ENCODE data around the gene SRGAP2C. TPM values are rescaled to one million over a fixed set of nuclear protein-coding genes. Genes with fewer than 3 reads are reported as not detected.
"Not testable (repeated sequence)": the region's sequence is repeated elsewhere in the genome, so short reads cannot be mapped to it uniquely, and the experiment has no call there.

SRGAP2C gene
- total RNA-seq, 1 donor from 2014 or later, result 34.2 TPM

- not testable (repeated sequence) for H3K4me1 Mint-ChIP-seq (ENCODE audit: low read depth); H3K27me3 Mint-ChIP-seq (ENCODE audit: low read depth); DNase-seq (ENCODE audit: low spot score); H3K36me3 Mint-ChIP-seq (ENCODE audit: low read depth); H3K4me3 Mint-ChIP-seq (ENCODE audit: unreplicated experiment); H3K27ac Mint-ChIP-seq (ENCODE audit: unreplicated experiment); H3K9me3 Mint-ChIP-seq (ENCODE audit: low read depth)
Observed at GRCh38 chr1:121278777-121279547, 94.2 kb downstream of the SRGAP2C start.

- H3K27ac Mint-ChIP-seq (ENCODE audit: unreplicated experiment); H3K4me1 Mint-ChIP-seq (ENCODE audit: low read depth); H3K4me3 Mint-ChIP-seq (ENCODE audit: unreplicated experiment); H3K27me3 Mint-ChIP-seq (ENCODE audit: low read depth); H3K9me3 Mint-ChIP-seq (ENCODE audit: low read depth); H3K36me3 Mint-ChIP-seq (ENCODE audit: low read depth); DNase-seq (ENCODE audit: low spot score): not testable (repeated sequence)
Observed at GRCh38 chr1:121279548-121279898, 94.7 kb downstream of the SRGAP2C start.

DNA sequence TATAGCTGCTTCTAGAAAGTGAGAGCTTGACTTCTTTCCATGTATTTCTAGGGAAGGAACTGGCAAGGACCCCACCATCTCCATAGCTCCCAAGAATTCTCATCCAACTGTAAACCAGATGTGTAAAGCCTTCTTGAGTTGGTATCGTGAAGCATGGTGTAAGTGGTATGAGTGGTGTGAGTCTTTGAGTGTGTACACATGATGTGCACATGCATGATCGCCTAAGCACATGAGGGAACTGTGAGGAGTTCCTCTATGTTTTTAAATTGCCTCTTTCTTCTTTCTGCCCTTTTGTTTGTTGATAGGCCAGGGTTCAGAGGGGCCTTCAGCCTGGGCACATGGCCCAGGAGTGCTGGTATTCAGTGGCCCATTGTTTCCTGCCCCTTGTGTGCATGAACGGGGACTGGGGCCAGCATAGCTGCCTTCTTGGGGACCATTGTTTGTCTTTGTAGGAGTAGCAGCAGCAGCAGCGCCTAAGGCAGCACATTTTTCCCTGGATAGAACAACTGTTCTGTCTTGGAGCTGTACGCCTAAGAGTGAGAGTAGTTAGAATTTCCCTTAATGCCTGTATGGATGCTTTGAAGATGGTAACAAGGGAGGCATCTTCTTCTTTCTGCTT, 96.0 kb downstream of the SRGAP2C start:
- H3K4me3 Mint-ChIP-seq (ENCODE audit: unreplicated experiment); H3K36me3 Mint-ChIP-seq (ENCODE audit: low read depth); DNase-seq (ENCODE audit: low spot score); H3K27me3 Mint-ChIP-seq (ENCODE audit: low read depth); H3K27ac Mint-ChIP-seq (ENCODE audit: unreplicated experiment); H3K9me3 Mint-ChIP-seq (ENCODE audit: low read depth); H3K4me1 Mint-ChIP-seq (ENCODE audit: low read depth): not testable (repeated sequence)

GRCh38 chr1:121281480-121281879, 96.7 kb downstream of the SRGAP2C start:
- not testable (repeated sequence) for H3K36me3 Mint-ChIP-seq (ENCODE audit: low read depth); H3K9me3 Mint-ChIP-seq (ENCODE audit: low read depth); DNase-seq (ENCODE audit: low spot score); H3K4me1 Mint-ChIP-seq (ENCODE audit: low read depth); H3K4me3 Mint-ChIP-seq (ENCODE audit: unreplicated experiment); H3K27me3 Mint-ChIP-seq (ENCODE audit: low read depth); H3K27ac Mint-ChIP-seq (ENCODE audit: unreplicated experiment)

DNA sequence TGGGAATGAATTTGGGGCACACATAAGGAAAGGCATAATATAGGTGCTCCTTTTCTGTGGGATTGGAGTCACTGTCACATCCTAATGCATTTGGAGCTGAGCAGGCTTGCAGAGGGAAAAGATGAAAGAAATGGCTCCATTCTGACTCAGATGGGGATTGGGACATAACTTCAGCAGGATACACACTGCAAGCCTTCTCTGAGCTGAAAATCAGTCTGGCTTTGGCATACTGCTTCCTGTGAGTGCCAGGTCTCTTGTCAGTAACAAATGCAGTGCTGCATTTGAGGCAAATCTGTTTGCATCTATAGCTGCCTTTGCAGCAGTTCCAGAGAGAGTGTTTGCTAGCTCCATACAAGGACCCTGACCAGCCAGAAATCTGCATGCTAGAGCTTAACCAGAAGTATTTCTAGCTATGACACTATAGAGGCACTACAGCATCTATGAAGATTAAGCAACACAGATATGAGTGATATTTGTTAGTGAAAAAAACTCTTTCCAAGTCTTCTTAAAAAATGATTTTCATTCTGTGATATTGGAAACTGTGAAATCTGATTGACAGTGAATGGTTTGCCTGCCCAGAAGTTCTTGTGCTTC, 98.9 kb downstream of the SRGAP2C start:
- H3K27ac Mint-ChIP-seq (ENCODE audit: unreplicated experiment), result not testable (repeated sequence)

DNA sequence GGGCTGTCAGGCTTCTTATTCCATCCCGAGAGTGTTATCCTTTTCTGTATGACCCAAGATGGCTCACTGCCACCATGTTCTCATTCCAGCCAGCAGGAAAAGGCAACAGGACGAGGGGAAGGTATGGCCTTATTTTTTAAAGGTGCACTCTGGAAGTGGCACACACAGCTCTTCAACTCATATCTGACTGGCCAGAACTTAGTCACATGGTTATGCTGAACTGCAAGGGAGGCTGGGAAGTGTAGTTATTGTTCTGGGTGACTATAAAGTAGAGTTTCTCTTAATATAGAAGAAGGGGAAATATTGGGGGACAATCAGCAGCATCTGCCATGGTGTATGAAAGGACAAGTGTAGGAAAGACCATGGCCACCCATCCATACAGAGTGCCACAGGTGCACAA, 107.8 kb downstream of the SRGAP2C start:
- H3K4me1 Mint-ChIP-seq (ENCODE audit: low read depth); H3K9me3 Mint-ChIP-seq (ENCODE audit: low read depth); DNase-seq (ENCODE audit: low spot score); H3K36me3 Mint-ChIP-seq (ENCODE audit: low read depth); H3K27me3 Mint-ChIP-seq (ENCODE audit: low read depth); H3K4me3 Mint-ChIP-seq (ENCODE audit: unreplicated experiment); H3K27ac Mint-ChIP-seq (ENCODE audit: unreplicated experiment): not testable (repeated sequence)

More for the DNA sequence above, 98.9 kb downstream of the SRGAP2C start:
- not testable (repeated sequence) for H3K9me3 Mint-ChIP-seq (ENCODE audit: low read depth); H3K36me3 Mint-ChIP-seq (ENCODE audit: low read depth); H3K4me1 Mint-ChIP-seq (ENCODE audit: low read depth); DNase-seq (ENCODE audit: low spot score); H3K27me3 Mint-ChIP-seq (ENCODE audit: low read depth); H3K4me3 Mint-ChIP-seq (ENCODE audit: unreplicated experiment)

DNA sequence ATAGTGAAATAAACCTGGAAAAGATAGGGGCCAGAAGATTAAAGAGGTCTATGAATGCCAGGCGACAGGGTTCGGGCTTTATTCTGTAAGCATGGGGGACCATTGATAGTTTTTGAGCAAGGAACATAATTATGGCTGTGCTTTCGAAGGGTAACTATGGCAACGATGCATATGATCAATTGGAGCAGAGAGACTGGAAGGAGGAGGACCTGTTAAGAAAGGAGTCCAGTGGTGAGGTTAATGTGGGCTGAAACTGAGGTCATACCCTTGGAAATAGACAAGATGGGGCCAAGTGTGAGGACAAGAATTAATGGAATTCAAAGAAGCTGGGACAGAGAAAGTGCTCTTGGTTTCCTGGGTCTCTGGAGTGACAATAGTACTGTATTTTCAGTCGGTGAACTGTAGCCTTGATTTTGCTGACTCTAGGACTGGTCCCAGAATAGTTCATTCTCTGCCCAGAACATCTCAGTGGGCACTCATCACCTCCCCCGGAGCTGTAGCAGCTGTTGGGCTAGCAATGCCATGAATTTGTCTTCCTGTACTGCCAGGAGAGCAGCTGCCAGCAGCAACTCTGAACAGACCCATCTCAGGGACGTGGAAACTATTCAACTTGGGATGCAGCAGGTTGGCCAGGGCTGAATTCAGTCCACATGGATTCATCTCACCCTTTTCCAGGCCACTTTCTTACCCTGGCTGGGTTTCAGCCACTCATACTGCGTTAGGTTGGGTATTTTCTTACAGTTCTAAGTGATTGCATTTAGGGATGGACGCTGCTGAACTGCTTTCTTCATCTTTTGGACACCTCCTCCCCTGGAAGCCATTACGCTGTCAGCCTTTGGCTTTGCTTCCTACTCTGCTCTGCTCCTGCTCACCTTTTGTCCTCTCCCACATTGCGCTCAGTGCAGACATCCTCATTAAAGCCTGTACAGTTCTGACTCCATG, 108.8 kb downstream of the SRGAP2C start:
- H3K4me3 Mint-ChIP-seq (ENCODE audit: unreplicated experiment); H3K27me3 Mint-ChIP-seq (ENCODE audit: low read depth); H3K4me1 Mint-ChIP-seq (ENCODE audit: low read depth); H3K9me3 Mint-ChIP-seq (ENCODE audit: low read depth); DNase-seq (ENCODE audit: low spot score); H3K36me3 Mint-ChIP-seq (ENCODE audit: low read depth): not testable (repeated sequence)
- peak overlapping the region; percentile 79 for H3K27ac Mint-ChIP-seq (ENCODE audit: unreplicated experiment)

GRCh38 chr1:121294205-121294570, 109.4 kb downstream of the SRGAP2C start:
- not testable (repeated sequence) for H3K4me3 Mint-ChIP-seq (ENCODE audit: unreplicated experiment); DNase-seq (ENCODE audit: low spot score); H3K4me1 Mint-ChIP-seq (ENCODE audit: low read depth); H3K27me3 Mint-ChIP-seq (ENCODE audit: low read depth); H3K9me3 Mint-ChIP-seq (ENCODE audit: low read depth); H3K36me3 Mint-ChIP-seq (ENCODE audit: low read depth); H3K27ac Mint-ChIP-seq (ENCODE audit: unreplicated experiment)

DNA sequence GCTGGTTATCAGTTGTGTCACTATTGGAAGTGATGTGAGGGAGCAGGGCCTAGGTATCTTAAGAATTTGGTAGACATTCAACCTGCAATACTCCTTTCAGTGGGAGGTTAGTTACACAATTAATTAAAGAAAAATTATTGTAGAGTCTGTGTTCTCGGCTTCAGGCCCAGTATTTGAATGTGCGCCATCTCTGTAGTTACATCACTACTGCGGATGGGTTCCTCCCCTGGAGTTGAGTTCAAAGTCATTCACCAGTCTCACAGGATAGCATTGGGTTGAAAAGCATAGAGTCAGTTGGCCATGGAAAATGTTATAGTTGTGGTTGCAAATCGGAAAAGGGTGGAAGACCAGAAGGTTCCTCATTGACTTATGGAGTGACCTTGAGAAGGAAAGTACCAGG, 111.8 kb downstream of the SRGAP2C start:
- not testable (repeated sequence) for H3K4me3 Mint-ChIP-seq (ENCODE audit: unreplicated experiment); DNase-seq (ENCODE audit: low spot score); H3K27me3 Mint-ChIP-seq (ENCODE audit: low read depth); H3K27ac Mint-ChIP-seq (ENCODE audit: unreplicated experiment); H3K9me3 Mint-ChIP-seq (ENCODE audit: low read depth); H3K36me3 Mint-ChIP-seq (ENCODE audit: low read depth); H3K4me1 Mint-ChIP-seq (ENCODE audit: low read depth)

GRCh38 chr1:121298529-121298928, 113.8 kb downstream of the SRGAP2C start:
- not testable (repeated sequence) for H3K4me3 Mint-ChIP-seq (ENCODE audit: unreplicated experiment); H3K4me1 Mint-ChIP-seq (ENCODE audit: low read depth); H3K36me3 Mint-ChIP-seq (ENCODE audit: low read depth); H3K9me3 Mint-ChIP-seq (ENCODE audit: low read depth); H3K27ac Mint-ChIP-seq (ENCODE audit: unreplicated experiment); H3K27me3 Mint-ChIP-seq (ENCODE audit: low read depth); DNase-seq (ENCODE audit: low spot score)

DNA sequence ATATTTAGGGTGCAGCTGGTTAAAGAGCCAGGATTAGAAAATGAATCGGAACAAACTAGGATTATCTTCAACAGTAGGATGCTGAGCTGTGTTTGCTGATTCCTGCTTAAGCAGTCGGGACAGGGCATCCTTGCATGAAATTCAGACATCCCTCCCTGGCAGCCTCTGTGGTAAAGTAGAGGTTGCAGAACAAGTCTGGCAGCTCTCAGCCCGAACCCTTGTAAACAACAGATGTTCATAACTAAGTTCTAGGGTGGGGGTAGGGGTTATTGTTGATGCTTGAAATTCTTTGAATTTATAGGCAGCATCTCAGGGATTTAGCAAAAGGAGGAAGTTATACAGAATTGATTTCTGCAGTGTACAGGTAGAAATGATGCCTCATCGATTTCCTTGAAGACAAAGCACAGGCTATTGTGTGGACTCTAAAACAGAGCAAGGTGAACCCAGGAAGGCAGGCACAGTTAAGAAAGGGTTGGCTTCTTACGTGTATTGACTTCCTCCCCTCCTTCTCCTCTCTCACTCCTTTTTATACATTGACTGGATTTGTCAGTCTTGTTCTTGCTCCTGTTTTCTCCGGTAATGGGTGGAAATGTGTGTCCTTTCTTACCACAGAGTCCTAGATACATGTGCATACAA, 114.9 kb downstream of the SRGAP2C start:
- not testable (repeated sequence) for H3K9me3 Mint-ChIP-seq (ENCODE audit: low read depth)

DNA sequence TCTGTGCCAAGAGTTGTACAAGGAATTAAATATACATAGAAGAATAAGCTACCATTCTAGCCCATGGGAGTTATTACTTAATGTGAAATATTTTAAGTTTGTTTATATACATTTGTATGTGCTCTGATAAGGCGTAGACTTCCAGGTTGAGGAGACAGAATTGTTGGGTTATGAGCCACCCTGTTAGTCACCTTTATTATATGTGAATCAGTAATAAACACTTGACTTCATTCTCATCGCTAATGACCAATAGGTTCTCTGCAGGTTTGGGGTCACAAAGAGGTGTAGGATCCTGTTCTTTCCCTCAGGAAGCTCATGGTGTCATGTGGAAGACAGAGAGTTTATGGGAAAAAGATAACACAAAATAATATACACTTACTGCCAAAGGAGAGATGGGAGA, 117.1 kb downstream of the SRGAP2C start:
- H3K27me3 Mint-ChIP-seq (ENCODE audit: low read depth); H3K9me3 Mint-ChIP-seq (ENCODE audit: low read depth); H3K4me3 Mint-ChIP-seq (ENCODE audit: unreplicated experiment); H3K27ac Mint-ChIP-seq (ENCODE audit: unreplicated experiment); DNase-seq (ENCODE audit: low spot score); H3K36me3 Mint-ChIP-seq (ENCODE audit: low read depth); H3K4me1 Mint-ChIP-seq (ENCODE audit: low read depth): not testable (repeated sequence)

More for the DNA sequence above, 114.9 kb downstream of the SRGAP2C start:
- H3K27me3 Mint-ChIP-seq (ENCODE audit: low read depth); H3K27ac Mint-ChIP-seq (ENCODE audit: unreplicated experiment); H3K36me3 Mint-ChIP-seq (ENCODE audit: low read depth); DNase-seq (ENCODE audit: low spot score); H3K4me3 Mint-ChIP-seq (ENCODE audit: unreplicated experiment); H3K4me1 Mint-ChIP-seq (ENCODE audit: low read depth): not testable (repeated sequence)

Data from chondrocyte (in vitro differentiated cells).